ENCODE measurements around the gene TBC1D1. TPM values are rescaled to one million over a fixed set of nuclear protein-coding genes. Genes with fewer than 3 reads are reported as not detected.

The TBC1D1 gene
- total RNA-seq, 1 donor from 2014 or later: 113 TPM

- H3K27ac Mint-ChIP-seq (ENCODE audit: unreplicated experiment): no peak overlapping the region
- peaks cover 26% of the 10 kb centered on the region for H3K4me1 Mint-ChIP-seq
- H3K9me3 Mint-ChIP-seq: no peaks in the 10 kb centered on the region
- no peaks in the 10 kb centered on the region for H3K27me3 Mint-ChIP-seq (ENCODE audit: low read depth)
- no peak for DNase-seq (ENCODE audit: low read depth, low spot score)
- TF ChIP-seq CTCF (conservative IDR thresholded peaks at IDR 0.05): no peak
- no peaks in the 10 kb centered on the region for H3K36me3 Mint-ChIP-seq (ENCODE audit: low read depth)
- no peak overlapping the region for H3K4me3 Mint-ChIP-seq
Observed at GRCh38 chr4:37990731-37991245, 99.9 kb downstream of the TBC1D1 start.

GRCh38 chr4:37991623-37992410, 100.9 kb downstream of the TBC1D1 start:
- Mint-ChIP-seq H3K36me3 (ENCODE audit: low read depth) (no peaks in the 10 kb centered on the region), H3K4me1 (peaks cover 28% of the 10 kb centered on the region), H3K27me3 (ENCODE audit: low read depth) (no peaks in the 10 kb centered on the region), H3K9me3 (no peaks in the 10 kb centered on the region), H3K4me3 (no peak overlapping the region), H3K27ac (ENCODE audit: unreplicated experiment) (no peak overlapping the region)
- DNase-seq (ENCODE audit: low read depth, low spot score): no peak
- TF ChIP-seq CTCF (conservative IDR thresholded peaks at IDR 0.05): no peak

- no peaks in the 10 kb centered on the region for H3K36me3 Mint-ChIP-seq (ENCODE audit: low read depth)
- H3K4me1 Mint-ChIP-seq: peaks cover 32% of the 10 kb centered on the region
- no peaks in the 10 kb centered on the region for H3K9me3 Mint-ChIP-seq
- H3K4me3 Mint-ChIP-seq: no peak overlapping the region
- no peak for DNase-seq (ENCODE audit: low read depth, low spot score)
- H3K27me3 Mint-ChIP-seq (ENCODE audit: low read depth): no peaks in the 10 kb centered on the region
- no peak for TF ChIP-seq CTCF (conservative IDR thresholded peaks at IDR 0.05)
- H3K27ac Mint-ChIP-seq (ENCODE audit: unreplicated experiment): no peak overlapping the region
Observed at GRCh38 chr4:37993806-37994205, 102.9 kb downstream of the TBC1D1 start.

- Mint-ChIP-seq H3K27me3 (ENCODE audit: low read depth) (no peaks in the 10 kb centered on the region), H3K36me3 (ENCODE audit: low read depth) (no peaks in the 10 kb centered on the region), H3K27ac (ENCODE audit: unreplicated experiment) (peak overlapping the region; percentile 69), H3K4me1 (peaks cover 27% of the 10 kb centered on the region), H3K9me3 (no peaks in the 10 kb centered on the region), H3K4me3 (no peak overlapping the region)
- TF ChIP-seq CTCF (conservative IDR thresholded peaks at IDR 0.05): no peak
- no peak for DNase-seq (ENCODE audit: low read depth, low spot score)
Observed at GRCh38 chr4:37994569-37994968, 103.7 kb downstream of the TBC1D1 start.

- H3K36me3 Mint-ChIP-seq (ENCODE audit: low read depth): no peaks in the 10 kb centered on the region
- H3K4me1 Mint-ChIP-seq: peaks cover 26% of the 10 kb centered on the region
- no peak overlapping the region for H3K4me3 Mint-ChIP-seq
- TF ChIP-seq CTCF (conservative IDR thresholded peaks at IDR 0.05): no peak
- no peak for DNase-seq (ENCODE audit: low read depth, low spot score)
- no peaks in the 10 kb centered on the region for H3K9me3 Mint-ChIP-seq
- H3K27me3 Mint-ChIP-seq (ENCODE audit: low read depth): no peaks in the 10 kb centered on the region
- no peak overlapping the region for H3K27ac Mint-ChIP-seq (ENCODE audit: unreplicated experiment)
Observed at GRCh38 chr4:37995299-37995821, 104.5 kb downstream of the TBC1D1 start.
